HG02981 (cell line): ENCODE measurements around the gene UBN1.
"Not testable (repeated sequence)": the region's sequence is repeated elsewhere in the genome, so short reads cannot be mapped to it uniquely, and the experiment has no call there.

Experiments
- ATAC-seq: cut with Tn5 transposase; IDR thresholded peaks from one replicate; pipeline ENCODE4 v1.9.1; 2021; ENCODE audit warnings: mild to moderate bottlenecking, moderate library complexity; ENCODE audit not compliant: unreplicated experiment

UBN1 gene

DNA sequence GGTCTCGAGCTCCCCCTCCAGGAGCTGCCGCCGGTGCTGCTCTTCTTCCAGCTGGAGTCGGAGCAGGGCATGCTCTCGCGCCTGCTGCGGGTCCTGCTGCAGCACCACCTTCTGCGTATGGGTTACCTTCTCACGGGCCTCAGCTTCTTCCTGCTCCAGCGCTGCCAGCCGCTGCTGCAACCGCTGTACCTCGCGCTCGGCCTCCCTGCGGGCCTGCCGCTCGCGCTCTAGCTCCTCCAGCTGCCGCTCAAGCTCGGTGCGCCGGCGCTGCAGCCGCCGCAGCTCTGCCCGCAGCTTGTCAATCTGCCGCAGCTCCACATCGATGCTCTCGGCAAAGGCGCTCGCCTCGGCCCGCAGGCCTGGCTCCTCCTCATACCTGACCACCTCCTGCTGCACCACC, 36.9 kb downstream of the UBN1 start:
- no peak for ATAC-seq

- no peak for ATAC-seq
Measured at GRCh38 chr16:4884972-4885874, 37.9 kb downstream of the UBN1 start.

GRCh38 chr16:4886151-4886550, 38.9 kb downstream of the UBN1 start:
- no peak for ATAC-seq

DNA sequence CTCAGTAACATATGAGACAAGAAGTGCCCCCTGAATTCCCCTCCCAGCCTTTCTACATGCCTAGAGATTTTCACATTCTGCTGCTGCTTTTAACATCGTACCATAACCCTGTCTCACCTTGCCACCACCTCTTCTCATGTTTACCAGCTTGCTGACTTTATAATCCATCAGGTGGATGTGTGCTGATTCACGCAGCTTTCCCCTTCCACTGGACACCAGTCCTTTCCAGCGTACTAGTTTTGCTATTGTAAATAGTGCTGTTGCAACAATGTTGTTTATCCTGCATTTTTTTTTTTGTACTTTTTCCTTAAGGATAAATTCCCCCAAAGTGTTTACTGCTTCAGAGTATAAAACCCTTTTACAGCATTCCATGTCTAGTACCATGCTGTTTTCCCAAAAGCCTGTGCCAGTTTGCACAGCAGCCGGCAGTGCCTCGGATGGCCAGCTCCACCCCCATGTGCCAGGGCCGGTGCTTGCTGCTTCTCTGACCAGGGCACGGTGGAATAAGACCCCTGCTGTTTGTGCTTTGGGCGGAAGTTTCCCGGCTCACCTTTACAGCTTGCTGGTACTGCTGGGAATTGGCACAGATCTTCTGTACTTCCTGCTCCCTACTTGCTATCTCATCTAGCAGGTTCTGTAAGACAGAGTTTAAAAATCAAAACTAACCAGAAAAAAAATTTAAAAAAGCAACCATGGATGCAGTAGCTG, 41.3 kb downstream of the UBN1 start:
- no peak for ATAC-seq

DNA sequence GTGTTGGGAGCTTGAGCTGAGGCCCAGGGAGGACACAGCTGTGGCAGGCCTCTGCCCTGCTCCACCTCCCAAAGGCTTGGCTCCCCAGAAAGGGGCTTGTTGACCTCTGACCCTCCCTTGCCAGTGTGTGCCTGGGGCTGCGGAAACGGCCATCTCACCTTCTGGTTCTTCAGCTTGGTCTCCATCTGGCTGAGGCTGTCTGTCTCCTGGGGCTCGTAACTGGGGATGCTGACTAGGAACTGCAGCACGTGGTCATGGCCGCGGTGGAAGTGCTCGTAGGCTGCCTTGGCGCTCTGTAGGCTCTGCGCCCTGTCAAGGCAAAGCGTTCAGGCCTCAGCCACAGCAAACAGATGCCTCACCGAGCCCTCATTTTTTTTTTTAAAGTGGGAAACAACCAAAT, 42.7 kb downstream of the UBN1 start:
- no peak for ATAC-seq

DNA sequence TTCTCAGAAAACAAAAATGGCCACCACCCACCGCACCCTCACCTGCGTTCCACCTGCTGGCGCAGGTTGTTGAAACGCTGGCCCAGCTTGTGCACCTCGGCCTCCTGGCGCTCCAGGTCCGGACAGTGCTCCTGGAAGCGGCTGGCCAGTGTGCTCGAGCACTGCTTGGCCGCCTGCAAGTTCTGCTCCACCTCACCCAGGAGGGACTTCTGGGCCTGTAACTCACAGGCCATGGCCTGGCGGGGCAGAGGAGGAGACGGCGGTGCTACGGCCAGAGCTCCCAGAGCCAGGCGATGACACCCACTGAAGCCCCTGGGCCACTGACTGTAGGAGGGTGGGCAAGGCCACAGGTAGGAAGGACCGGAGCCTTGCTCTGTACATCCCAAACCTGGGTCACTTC, 43.4 kb downstream of the UBN1 start:
- ATAC-seq, result no peak

- no peak for ATAC-seq
Measured at GRCh38 chr16:4891097-4891885, 44.0 kb downstream of the UBN1 start.

DNA sequence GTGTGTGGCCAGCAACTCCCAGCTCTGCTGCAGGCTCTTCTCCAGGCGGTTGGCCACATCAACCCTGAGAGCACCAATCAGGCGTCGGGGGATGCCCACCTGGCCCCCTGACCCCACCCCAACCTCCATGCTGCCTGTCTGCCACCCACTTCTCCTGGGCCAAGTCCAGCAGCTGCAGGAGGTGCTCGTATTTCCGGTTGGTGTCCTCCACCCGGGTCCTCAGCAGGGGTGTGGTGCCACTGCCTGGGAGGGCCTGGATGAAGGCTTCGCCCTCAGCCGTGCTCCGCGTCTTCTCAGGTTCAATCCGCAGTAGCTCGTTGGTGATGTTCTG, 44.6 kb downstream of the UBN1 start:
- no peak for ATAC-seq

DNA sequence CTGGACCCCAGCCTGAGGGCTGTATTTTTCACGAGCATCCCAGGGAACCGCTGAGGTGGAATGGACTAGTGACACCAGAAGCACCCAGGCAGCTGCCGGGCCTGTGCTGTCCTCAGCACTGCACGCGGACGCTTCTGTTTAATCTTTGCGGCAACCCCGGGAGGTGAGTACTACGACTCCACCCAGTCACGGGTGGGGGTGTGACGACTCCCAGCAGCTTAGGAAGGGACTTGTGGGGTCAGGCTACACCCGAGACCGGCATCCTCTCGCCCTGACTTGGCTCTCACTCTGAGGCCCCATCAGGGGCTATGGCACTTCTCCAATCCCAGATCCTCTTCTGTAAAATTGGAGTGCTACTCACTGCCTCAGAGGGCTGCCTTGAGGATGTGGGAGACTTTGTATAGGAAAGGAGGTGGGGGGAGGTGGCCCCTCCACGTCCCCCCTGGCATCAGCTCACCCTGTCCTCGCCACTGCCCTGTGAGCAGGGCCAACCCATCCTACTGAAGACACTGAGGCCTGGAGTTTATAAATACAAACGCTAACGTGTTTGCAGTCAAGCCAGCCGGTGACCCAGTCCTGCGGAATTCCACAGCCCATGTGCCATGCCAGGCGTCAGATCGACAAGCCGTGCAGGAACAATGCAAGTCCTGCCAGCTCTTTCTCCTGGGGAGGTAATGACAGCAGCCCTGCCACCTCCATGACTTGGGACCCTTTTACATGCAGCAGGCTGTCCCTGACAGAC, 45.3 kb downstream of the UBN1 start:
- ATAC-seq, result no peak

DNA sequence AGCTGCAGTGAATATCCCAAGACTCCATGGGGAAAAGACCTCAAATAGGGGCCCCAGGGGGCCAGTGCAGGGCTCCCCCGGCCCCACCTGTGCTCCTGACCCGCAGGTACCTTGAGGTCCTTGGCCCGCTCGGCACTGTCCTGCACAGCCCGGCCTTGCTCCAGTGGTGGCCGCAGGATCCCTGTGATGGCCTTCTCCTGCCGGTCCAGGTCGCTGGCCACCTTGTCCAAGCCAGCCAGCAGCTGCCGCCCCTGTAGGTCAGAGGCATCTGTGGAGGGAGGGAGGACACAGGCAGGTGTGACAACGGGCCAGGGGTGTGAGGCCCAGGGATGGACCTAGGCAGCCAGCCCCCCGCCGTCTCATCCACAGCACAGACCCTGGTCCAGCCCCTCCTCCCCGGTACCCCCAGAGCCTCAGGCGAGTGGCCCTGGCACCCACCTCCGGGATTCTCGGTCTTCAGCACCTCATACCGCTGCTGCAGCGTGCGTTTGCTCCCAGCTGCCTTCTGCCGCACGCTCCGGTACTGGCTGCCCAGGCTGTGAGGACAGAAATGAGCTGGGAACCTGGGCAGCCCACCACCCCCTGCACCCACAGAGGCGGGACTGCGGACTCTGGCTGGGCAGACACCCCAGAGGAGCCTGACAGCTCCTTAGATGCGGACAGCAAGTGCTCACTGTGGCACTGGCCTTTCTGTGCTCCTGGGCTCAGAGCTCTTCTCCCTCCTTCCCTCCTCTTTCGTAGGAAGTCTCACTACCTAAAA, 46.0 kb downstream of the UBN1 start:
- no peak for ATAC-seq

DNA sequence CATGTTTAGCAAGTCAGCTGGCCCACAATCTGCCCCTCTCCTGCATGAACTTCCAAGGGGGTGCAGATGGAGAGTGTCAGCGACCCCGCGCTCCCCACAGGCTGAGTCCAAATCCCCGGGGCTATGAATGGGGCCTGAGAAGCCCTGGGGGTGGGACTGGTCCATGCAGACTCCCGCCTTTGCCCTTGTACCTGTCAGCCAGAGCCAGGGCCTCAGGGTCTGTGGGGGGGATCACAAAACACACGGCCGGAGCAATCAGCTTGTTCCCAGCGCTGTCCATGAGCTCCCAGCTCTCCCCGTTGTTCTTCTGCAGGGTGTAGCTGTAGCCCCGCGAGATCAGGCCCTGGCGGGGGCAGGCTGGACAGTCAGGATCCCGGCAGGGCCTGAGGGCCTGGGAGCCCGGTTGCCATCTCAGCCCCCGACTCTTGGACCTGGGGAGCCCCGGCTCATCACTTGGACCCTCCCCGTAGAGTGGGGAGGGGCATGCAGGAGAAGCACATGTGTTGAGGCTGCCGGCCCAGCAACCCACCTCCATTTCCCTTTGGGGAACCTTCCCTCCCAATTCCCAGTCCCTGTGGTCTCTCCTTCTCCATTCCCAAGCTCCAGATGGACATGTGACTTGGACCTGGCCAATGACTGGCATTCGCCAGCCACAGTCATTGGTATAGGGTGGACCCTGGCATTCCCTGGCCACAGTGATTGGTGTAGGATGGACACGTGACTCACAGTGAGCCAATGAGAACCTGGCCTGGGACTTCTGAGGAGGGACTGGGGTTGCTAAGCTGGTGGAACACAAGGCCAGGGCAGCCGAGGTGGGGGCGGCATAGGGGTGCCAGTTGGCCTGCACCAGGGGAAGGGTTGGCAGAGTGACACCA, 47.2 kb downstream of the UBN1 start:
- ATAC-seq, result no peak

DNA sequence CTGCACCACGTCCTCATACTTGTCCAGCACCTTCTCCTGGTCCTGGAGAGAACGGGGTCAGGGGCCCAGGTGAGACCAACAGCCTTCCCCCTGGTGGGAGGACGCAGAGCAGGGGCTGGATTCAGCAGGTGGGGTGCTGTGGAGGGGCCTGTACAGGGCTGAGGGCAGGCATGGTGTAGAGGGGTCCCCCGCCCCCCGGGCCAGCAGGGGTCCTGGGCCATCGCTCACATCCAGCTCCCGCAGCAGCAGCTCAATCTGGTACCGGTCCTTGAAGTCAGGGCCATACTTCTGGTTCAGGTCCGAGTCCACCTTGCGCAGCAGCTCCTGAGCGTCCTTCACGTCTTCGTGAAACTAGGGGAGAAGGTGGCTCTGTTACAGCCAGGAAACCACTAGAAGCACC, 48.1 kb downstream of the UBN1 start:
- no peak for ATAC-seq

DNA sequence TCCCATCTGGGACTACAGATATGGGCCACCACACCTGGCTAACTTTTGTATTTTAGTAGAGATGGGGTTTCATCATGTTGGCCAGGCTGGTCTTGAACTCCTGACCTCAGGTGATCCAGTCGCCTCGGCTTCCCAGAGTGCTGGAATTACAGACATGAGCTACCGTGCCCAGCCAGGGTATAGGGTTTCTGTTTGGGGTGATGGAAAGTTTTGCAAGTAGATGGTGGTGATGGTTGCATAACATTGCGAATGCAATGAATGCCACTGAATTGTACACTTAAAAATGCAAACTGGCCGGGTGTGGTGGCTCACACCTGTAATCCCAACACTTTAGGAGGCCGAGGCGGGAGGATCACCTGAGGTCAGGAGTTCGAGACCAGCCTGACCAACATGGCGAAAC, 49.5 kb downstream of the UBN1 start:
- not testable (repeated sequence) for ATAC-seq

DNA sequence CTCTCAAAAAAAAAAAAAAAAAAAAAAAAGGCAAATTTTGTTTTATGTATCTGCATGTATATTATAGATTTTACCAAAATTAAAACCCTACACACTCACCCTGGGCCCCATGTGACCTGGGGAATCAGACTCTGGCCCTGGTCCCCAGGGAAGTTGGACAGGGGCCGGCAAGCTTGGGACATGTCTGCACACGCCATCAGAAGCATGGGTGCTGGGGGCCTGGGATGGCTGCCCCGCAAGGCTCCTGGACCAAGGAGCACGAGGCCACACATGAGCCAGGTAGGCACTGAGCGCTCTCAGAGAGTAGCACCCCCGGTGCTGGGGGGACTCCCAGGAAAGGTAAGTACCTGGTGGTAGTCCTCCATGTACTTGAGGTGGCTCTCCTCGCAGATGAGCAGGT, 50.0 kb downstream of the UBN1 start:
- no peak for ATAC-seq

DNA sequence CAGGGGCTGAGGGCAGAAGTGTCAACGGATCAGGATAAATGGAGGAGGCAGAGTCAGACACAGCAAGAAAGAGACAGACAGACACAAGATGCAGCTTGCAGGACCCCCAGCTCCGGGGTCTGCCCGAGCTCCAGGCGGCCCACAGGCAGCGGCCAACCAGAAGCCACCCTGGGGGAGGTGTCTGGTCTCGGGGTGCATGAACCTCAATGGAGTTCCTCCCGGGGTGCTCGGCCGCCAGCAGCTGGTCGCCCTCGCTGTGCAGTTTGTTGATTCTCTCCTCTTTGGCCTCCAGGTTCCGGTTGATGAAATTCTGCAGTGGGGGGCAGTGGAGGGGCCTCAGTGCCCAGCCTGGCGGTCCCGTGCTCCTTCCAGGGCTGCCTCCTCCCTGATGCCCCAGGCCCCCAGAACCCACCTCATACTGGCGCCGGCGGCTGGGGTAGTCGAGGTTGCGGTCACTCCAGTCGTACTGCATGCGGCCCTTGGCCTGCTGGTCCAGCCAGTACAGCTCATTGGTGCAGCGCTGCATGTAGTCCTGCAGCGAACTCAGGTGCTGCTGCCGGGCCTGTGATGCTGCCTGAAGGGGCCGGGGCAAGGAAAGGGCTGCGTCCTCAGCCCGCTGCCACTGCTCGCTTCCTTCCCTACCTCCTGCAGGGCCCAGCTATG, 51.7 kb downstream of the UBN1 start:
- ATAC-seq, result no peak

DNA sequence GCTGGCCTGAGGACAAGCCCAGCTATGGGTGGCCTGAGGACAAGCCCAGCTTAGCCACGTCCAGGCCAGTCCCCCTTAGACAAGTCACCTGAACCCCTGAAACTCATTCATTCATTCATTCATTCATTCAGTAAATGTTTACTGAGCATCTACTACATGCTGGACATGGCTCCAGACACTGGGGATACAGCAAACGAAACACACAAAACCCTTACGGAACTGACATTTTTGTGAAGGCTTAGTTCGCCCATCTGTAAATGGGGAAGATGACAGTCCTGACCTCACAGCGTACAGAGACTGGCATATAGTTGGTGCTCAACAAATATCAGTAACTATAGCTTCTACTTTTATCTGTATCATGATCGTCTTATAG, 52.2 kb downstream of the UBN1 start:
- no peak for ATAC-seq

GRCh38 chr16:4900036-4900435, 52.8 kb downstream of the UBN1 start:
- ATAC-seq, result no peak

DNA sequence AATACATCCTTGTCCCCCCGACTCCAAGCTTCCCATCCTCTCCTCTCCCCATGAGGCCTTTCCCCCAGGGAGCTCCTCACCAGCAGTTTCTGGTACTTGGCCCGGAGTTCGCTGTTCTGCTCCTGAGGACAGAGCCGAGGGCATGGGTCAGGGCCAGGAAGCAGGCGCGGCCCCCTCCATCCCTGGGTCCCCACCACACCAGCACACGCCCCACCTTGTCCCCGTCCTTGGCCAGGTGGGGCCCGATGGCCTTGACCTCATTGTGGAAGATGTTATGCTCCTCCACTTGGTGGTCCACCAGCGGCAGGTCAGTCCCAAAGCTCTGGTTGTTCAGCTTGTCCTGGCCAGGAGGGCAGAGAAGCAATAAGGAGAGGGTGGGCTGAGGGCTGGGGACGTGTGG, 53.5 kb downstream of the UBN1 start:
- ATAC-seq, result no peak

DNA sequence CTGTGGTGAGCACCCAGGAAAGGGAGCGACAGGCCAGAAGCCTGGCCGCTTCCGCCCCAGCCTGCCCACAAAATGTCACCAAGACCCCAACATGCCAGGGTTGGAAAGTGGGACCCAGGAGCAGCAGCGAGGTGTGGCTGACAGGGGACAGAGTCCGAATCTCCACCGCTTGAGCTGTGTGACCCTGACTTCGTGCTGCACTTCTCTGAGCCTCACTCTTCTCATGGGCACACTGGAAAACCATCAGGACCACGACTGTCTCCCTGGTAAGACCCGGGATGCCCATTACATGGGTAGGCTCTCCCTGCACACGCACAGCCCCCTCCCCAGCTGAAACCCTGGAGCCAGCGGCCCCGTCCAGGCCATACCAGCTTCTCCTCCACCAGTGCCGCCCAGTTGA, 54.8 kb downstream of the UBN1 start:
- no peak for ATAC-seq
